ENCODE results near the gene KIRREL3.
"Not testable (repeated sequence)": the region's sequence is repeated elsewhere in the genome, so short reads cannot be mapped to it uniquely, and the experiment has no call there.

Gene KIRREL3

GRCh38 chr11:126405906-126406305, 594.7 kb downstream of the KIRREL3 start:
- Histone ChIP-seq H3K27me3 (ENCODE audit: control insufficient read depth, insufficient read depth, low read length) (no peaks in the 10 kb centered on the region), H3K27ac (ENCODE audit: low read depth, low read length) (no peak overlapping the region), H3K4me3 (ENCODE audit: low read depth, low read length) (no peak overlapping the region), H3K9ac (ENCODE audit: low read depth, low read length) (no peak overlapping the region), H3K4me1 (ENCODE audit: control insufficient read depth, insufficient read depth, low read length) (peaks cover 20% of the 10 kb centered on the region), H3K36me3 (ENCODE audit: control insufficient read depth, insufficient read depth, low read length) (peaks cover 31% of the 10 kb centered on the region), H3K9me3 (ENCODE audit: control insufficient read depth, insufficient read depth, low read length) (no peaks in the 10 kb centered on the region)

- no peak overlapping the region for H3K9ac ChIP-seq (ENCODE audit: low read depth, low read length)
- H3K27ac ChIP-seq (ENCODE audit: low read depth, low read length) = no peak overlapping the region
- no peaks in the 10 kb centered on the region for H3K27me3 ChIP-seq (ENCODE audit: control insufficient read depth, insufficient read depth, low read length)
- H3K36me3 ChIP-seq (ENCODE audit: control insufficient read depth, insufficient read depth, low read length) = peaks cover 31% of the 10 kb centered on the region
- peaks cover 20% of the 10 kb centered on the region for H3K4me1 ChIP-seq (ENCODE audit: control insufficient read depth, insufficient read depth, low read length)
- H3K9me3 ChIP-seq (ENCODE audit: control insufficient read depth, insufficient read depth, low read length) = no peaks in the 10 kb centered on the region
- no peak overlapping the region for H3K4me3 ChIP-seq (ENCODE audit: low read depth, low read length)
These were observed 595.2 kb downstream of the KIRREL3 start for GRCh38 chr11:126405374-126405773.

GRCh38 chr11:126404367-126404766, 596.2 kb downstream of the KIRREL3 start:
- H3K9ac ChIP-seq (ENCODE audit: low read depth, low read length) = no peak overlapping the region
- no peak overlapping the region for H3K27ac ChIP-seq (ENCODE audit: low read depth, low read length)
- peaks cover 23% of the 10 kb centered on the region for H3K36me3 ChIP-seq (ENCODE audit: control insufficient read depth, insufficient read depth, low read length)
- H3K4me3 ChIP-seq (ENCODE audit: low read depth, low read length) = no peak overlapping the region
- no peaks in the 10 kb centered on the region for H3K9me3 ChIP-seq (ENCODE audit: control insufficient read depth, insufficient read depth, low read length)
- no peaks in the 10 kb centered on the region for H3K27me3 ChIP-seq (ENCODE audit: control insufficient read depth, insufficient read depth, low read length)
- peaks cover 20% of the 10 kb centered on the region for H3K4me1 ChIP-seq (ENCODE audit: control insufficient read depth, insufficient read depth, low read length)

GRCh38 chr11:126403658-126404057, 596.9 kb downstream of the KIRREL3 start:
- peaks cover 20% of the 10 kb centered on the region for H3K4me1 ChIP-seq (ENCODE audit: control insufficient read depth, insufficient read depth, low read length)
- H3K27ac ChIP-seq (ENCODE audit: low read depth, low read length) = no peak overlapping the region
- peaks cover 16% of the 10 kb centered on the region for H3K36me3 ChIP-seq (ENCODE audit: control insufficient read depth, insufficient read depth, low read length)
- H3K9me3 ChIP-seq (ENCODE audit: control insufficient read depth, insufficient read depth, low read length) = no peaks in the 10 kb centered on the region
- no peak overlapping the region for H3K4me3 ChIP-seq (ENCODE audit: low read depth, low read length)
- no peak overlapping the region for H3K9ac ChIP-seq (ENCODE audit: low read depth, low read length)
- H3K27me3 ChIP-seq (ENCODE audit: control insufficient read depth, insufficient read depth, low read length) = no peaks in the 10 kb centered on the region

GRCh38 chr11:126403022-126403581, 597.5 kb downstream of the KIRREL3 start:
- Histone ChIP-seq H3K9me3 (ENCODE audit: control insufficient read depth, insufficient read depth, low read length) (no peaks in the 10 kb centered on the region), H3K27me3 (ENCODE audit: control insufficient read depth, insufficient read depth, low read length) (no peaks in the 10 kb centered on the region), H3K4me1 (ENCODE audit: control insufficient read depth, insufficient read depth, low read length) (peaks cover 20% of the 10 kb centered on the region), H3K36me3 (ENCODE audit: control insufficient read depth, insufficient read depth, low read length) (peaks cover 10% of the 10 kb centered on the region; the same call in 1 of the 2 replicates), H3K9ac (ENCODE audit: low read depth, low read length) (0 out of 2 replicates have a peak overlapping the region, but pooled peaks have one; percentile 35), H3K4me3 (ENCODE audit: low read depth, low read length) (no peak overlapping the region), H3K27ac (ENCODE audit: low read depth, low read length) (no peak overlapping the region)

- H3K27me3 ChIP-seq (ENCODE audit: control insufficient read depth, insufficient read depth, low read length) = no peaks in the 10 kb centered on the region
- H3K9ac ChIP-seq (ENCODE audit: low read depth, low read length) = no peak overlapping the region
- no peak overlapping the region for H3K27ac ChIP-seq (ENCODE audit: low read depth, low read length)
- H3K36me3 ChIP-seq (ENCODE audit: control insufficient read depth, insufficient read depth, low read length) = no peaks in the 10 kb centered on the region
- no peak overlapping the region for H3K4me3 ChIP-seq (ENCODE audit: low read depth, low read length)
- no peaks in the 10 kb centered on the region for H3K9me3 ChIP-seq (ENCODE audit: control insufficient read depth, insufficient read depth, low read length)
- H3K4me1 ChIP-seq (ENCODE audit: control insufficient read depth, insufficient read depth, low read length) = peaks cover 20% of the 10 kb centered on the region
These were observed 600.1 kb downstream of the KIRREL3 start for GRCh38 chr11:126400479-126400878.

- no peak overlapping the region for H3K9ac ChIP-seq (ENCODE audit: low read depth, low read length)
- no peaks in the 10 kb centered on the region for H3K36me3 ChIP-seq (ENCODE audit: control insufficient read depth, insufficient read depth, low read length)
- no peak overlapping the region for H3K27ac ChIP-seq (ENCODE audit: low read depth, low read length)
- H3K9me3 ChIP-seq (ENCODE audit: control insufficient read depth, insufficient read depth, low read length) = no peaks in the 10 kb centered on the region
- no peak overlapping the region for H3K4me3 ChIP-seq (ENCODE audit: low read depth, low read length)
- no peaks in the 10 kb centered on the region for H3K27me3 ChIP-seq (ENCODE audit: control insufficient read depth, insufficient read depth, low read length)
- peaks cover 20% of the 10 kb centered on the region for H3K4me1 ChIP-seq (ENCODE audit: control insufficient read depth, insufficient read depth, low read length)
These were observed 600.6 kb downstream of the KIRREL3 start for GRCh38 chr11:126400019-126400418.

- no peaks in the 10 kb centered on the region for H3K9me3 ChIP-seq (ENCODE audit: control insufficient read depth, insufficient read depth, low read length)
- H3K4me1 ChIP-seq (ENCODE audit: control insufficient read depth, insufficient read depth, low read length) = peaks cover 12% of the 10 kb centered on the region
- H3K27me3 ChIP-seq (ENCODE audit: control insufficient read depth, insufficient read depth, low read length) = no peaks in the 10 kb centered on the region
- no peak overlapping the region for H3K9ac ChIP-seq (ENCODE audit: low read depth, low read length)
- no peaks in the 10 kb centered on the region for H3K36me3 ChIP-seq (ENCODE audit: control insufficient read depth, insufficient read depth, low read length)
- H3K4me3 ChIP-seq (ENCODE audit: low read depth, low read length) = no peak overlapping the region
- no peak overlapping the region for H3K27ac ChIP-seq (ENCODE audit: low read depth, low read length)
These were observed 601.8 kb downstream of the KIRREL3 start for GRCh38 chr11:126398721-126399120.

GRCh38 chr11:126398296-126398695, 602.3 kb downstream of the KIRREL3 start:
- Histone ChIP-seq H3K36me3 (ENCODE audit: control insufficient read depth, insufficient read depth, low read length) (no peaks in the 10 kb centered on the region), H3K27me3 (ENCODE audit: control insufficient read depth, insufficient read depth, low read length) (no peaks in the 10 kb centered on the region), H3K27ac (ENCODE audit: low read depth, low read length) (no peak overlapping the region), H3K9me3 (ENCODE audit: control insufficient read depth, insufficient read depth, low read length) (no peaks in the 10 kb centered on the region), H3K4me3 (ENCODE audit: low read depth, low read length) (no peak overlapping the region), H3K4me1 (ENCODE audit: control insufficient read depth, insufficient read depth, low read length) (peaks cover 8% of the 10 kb centered on the region), H3K9ac (ENCODE audit: low read depth, low read length) (no peak overlapping the region)

- Histone ChIP-seq H3K4me1 (ENCODE audit: control insufficient read depth, insufficient read depth, low read length) (no peaks in the 10 kb centered on the region), H3K27me3 (ENCODE audit: control insufficient read depth, insufficient read depth, low read length) (no peaks in the 10 kb centered on the region), H3K27ac (ENCODE audit: low read depth, low read length) (no peak overlapping the region), H3K4me3 (ENCODE audit: low read depth, low read length) (no peak overlapping the region), H3K9ac (ENCODE audit: low read depth, low read length) (no peak overlapping the region), H3K9me3 (ENCODE audit: control insufficient read depth, insufficient read depth, low read length) (no peaks in the 10 kb centered on the region), H3K36me3 (ENCODE audit: control insufficient read depth, insufficient read depth, low read length) (no peaks in the 10 kb centered on the region)
These were observed 603.6 kb downstream of the KIRREL3 start for GRCh38 chr11:126396965-126397364.

GRCh38 chr11:126396266-126396665, 604.3 kb downstream of the KIRREL3 start:
- not testable (repeated sequence) for H3K4me1 ChIP-seq (ENCODE audit: control insufficient read depth, insufficient read depth, low read length); H3K4me3 ChIP-seq (ENCODE audit: low read depth, low read length); H3K36me3 ChIP-seq (ENCODE audit: control insufficient read depth, insufficient read depth, low read length); H3K27ac ChIP-seq (ENCODE audit: low read depth, low read length); H3K9me3 ChIP-seq (ENCODE audit: control insufficient read depth, insufficient read depth, low read length); H3K9ac ChIP-seq (ENCODE audit: low read depth, low read length); H3K27me3 ChIP-seq (ENCODE audit: control insufficient read depth, insufficient read depth, low read length)

- not testable (repeated sequence) for H3K36me3 ChIP-seq (ENCODE audit: control insufficient read depth, insufficient read depth, low read length); H3K4me3 ChIP-seq (ENCODE audit: low read depth, low read length); H3K9ac ChIP-seq (ENCODE audit: low read depth, low read length); H3K9me3 ChIP-seq (ENCODE audit: control insufficient read depth, insufficient read depth, low read length); H3K27me3 ChIP-seq (ENCODE audit: control insufficient read depth, insufficient read depth, low read length); H3K27ac ChIP-seq (ENCODE audit: low read depth, low read length); H3K4me1 ChIP-seq (ENCODE audit: control insufficient read depth, insufficient read depth, low read length)
These were observed 604.8 kb downstream of the KIRREL3 start for GRCh38 chr11:126395784-126396183.

Measured in HUES48 (cell line).